Smooth muscle cell of the coronary artery (primary cell): ENCODE results near the gene WFDC11. TPM values are rescaled to one million over a fixed set of nuclear protein-coding genes. Genes with fewer than 3 reads are reported as not detected.

Experiments used
- total RNA-seq: library from RNA; depleted of rRNA; stranded (reverse); fragments of >200 nt; gene quantifications from 2 replicates; pipeline ENCODE4 v1.2.3, GENCODE V29; 2014; ENCODE audit warnings: low replicate concordance

Gene WFDC11
- not detected in 2 replicates for total RNA-seq

GRCh38 chr20:45670139-45670538 lies at the start of gene WFDC11:
Gene WFDC11 (minus strand): TSS chr20:45670239. CDS start chr20:45650600, 19,639 bp downstream.

DNA sequence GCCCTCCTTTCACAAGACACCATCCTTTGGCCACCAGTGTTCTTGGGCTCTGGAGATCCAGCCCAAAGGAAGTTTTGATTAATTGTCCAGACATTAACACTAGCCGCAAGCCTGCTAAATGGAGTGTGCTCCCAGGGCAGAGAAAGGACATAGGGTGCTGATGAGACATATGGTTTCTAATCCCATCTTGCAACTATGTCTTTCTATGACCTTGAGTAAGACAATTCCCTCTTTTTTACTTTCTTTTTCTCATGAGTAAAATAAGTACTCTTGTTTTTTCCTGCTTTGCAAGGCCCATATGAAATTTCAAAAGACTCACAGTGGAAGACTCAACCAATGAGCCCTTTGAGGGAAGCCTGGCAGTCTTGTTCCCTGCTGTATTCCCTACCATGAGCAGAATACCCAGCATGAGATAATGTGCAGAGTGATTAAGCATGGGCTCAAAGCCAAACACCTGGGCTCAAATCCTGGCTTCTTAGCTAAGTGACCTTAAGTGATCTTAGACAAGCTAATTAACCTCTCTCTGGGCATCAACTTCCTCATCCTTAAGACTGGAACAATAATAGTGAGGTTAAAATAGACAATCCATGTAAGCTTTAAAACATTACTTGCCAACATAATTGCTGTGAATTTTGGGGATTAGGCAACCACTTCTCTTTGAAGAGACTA lies 35.1 kb upstream of the WFDC11 start, which contains the start of gene WFDC10B:
Gene WFDC10B, minus strand, starts transcription at position 51 of the 669 bp plus-strand sequence. CDS start 19,027 bp downstream, outside the sequence.

GRCh38 chr20:45701873-45702272 lies 31.8 kb upstream of the WFDC11 start, which contains the start of gene WFDC13:
Gene WFDC13 (plus strand): TSS chr20:45702038. CDS start chr20:45702124, 86 bp downstream.

DNA sequence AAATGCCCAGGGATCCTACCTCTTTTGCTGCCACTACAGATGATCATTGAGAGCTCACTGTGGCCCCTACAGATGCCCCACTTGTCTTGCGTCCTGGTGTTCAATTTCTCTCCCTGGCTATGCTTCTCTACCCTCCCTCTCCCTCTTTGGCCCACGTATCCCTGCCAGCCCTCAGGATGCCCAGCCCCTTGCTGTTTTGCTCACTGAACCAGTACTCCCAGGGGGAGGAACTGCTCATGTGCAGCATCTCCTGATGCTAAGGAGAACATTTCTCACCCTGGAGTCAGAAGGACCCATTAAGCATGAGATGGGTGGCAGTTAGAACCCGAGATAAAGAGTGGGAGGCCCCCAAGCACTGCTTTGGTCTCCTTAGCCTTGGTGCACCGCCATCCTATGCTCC lies 38.9 kb downstream of the WFDC11 start, which contains the start of gene WFDC9:
Gene WFDC9, minus strand, starts transcription at position 101 of the 400 bp plus-strand sequence. CDS start 21,103 bp downstream, outside the sequence.

DNA sequence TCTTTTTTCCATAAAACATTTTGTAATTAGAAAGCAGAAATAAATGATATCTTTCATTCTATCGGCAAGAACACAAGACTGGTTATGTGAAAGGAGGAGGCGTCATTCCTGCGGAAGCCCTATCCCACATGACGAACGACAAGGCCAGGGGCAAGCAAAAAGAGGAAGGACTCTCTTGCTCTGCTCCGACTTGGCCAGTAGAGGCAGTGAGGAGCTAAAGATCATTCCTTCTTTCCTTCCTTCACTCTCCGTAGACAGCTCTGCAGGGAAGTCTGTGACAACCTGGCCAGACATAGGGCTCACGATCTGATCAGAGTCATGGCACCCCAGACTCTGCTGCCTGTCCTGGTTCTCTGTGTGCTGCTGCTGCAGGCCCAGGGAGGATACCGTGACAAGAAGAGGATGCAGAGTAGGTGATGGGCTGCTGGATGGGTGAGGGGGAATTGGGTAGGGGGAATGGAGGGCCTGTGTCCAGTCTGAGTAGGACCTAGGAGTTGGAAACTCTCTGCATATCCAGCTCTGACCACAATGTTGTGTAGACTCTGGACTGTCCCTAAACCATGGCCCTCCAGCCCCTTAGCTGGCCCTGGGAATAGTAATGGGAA lies 40.4 kb downstream of the WFDC11 start, which contains the start of gene WFDC10A:
Gene WFDC10A, plus strand, starts transcription at position 244 of the 605 bp plus-strand sequence. Its CDS starts 75 bp downstream, at position 319.

Other genes with a start within 250 kb of the WFDC11 start
- gene WFDC2, start 200.5 kb downstream of the WFDC11 start, total RNA-seq = not detected in 2 replicates
- gene SPINT3, start 154.6 kb downstream of the WFDC11 start, total RNA-seq = not detected in 2 replicates
- gene WFDC6, start 130.8 kb downstream of the WFDC11 start, total RNA-seq = not detected in 2 replicates
- gene EPPIN, start 122.8 kb downstream of the WFDC11 start, total RNA-seq = not detected in 2 replicates
- not detected in 2 replicates for gene WFDC8, start 91.0 kb downstream of the WFDC11 start, total RNA-seq
- 0.12 TPM in 1 of 2 replicates, not detected in the other for gene WFDC10A, start 40.5 kb downstream of the WFDC11 start, total RNA-seq
- not detected in 2 replicates for gene WFDC9, start 39.0 kb downstream of the WFDC11 start, total RNA-seq
- gene WFDC13, start 31.8 kb upstream of the WFDC11 start, total RNA-seq = not detected in 2 replicates
- gene WFDC10B, start 34.8 kb upstream of the WFDC11 start, total RNA-seq = not detected in 2 replicates
- not detected in 2 replicates for gene SPINT4, start 52.1 kb upstream of the WFDC11 start, total RNA-seq
- not detected in 2 replicates for gene WFDC3, start 121.6 kb upstream of the WFDC11 start, total RNA-seq
- gene DNTTIP1, start 121.7 kb upstream of the WFDC11 start, total RNA-seq = 13.3 and 16.0 TPM in 2 replicates
- gene UBE2C, start 142.4 kb upstream of the WFDC11 start, total RNA-seq = 1.6 and 7.7 TPM in 2 replicates
- 0.15 and 13.1 TPM in 2 replicates for gene TNNC2, start 157.1 kb upstream of the WFDC11 start, total RNA-seq
- 27.1 and 64.9 TPM in 2 replicates for gene SNX21, start 163.6 kb upstream of the WFDC11 start, total RNA-seq
- gene ACOT8, start 187.2 kb upstream of the WFDC11 start, total RNA-seq = 33.2 and 35.2 TPM in 2 replicates
- gene ZSWIM3, start 187.4 kb upstream of the WFDC11 start, total RNA-seq = 5.9 and 6.7 TPM in 2 replicates
- gene ZSWIM1, start 211.0 kb upstream of the WFDC11 start, total RNA-seq = 2.9 and 3.5 TPM in 2 replicates
- gene SPATA25, start 217.4 kb upstream of the WFDC11 start, total RNA-seq = 0.12 and 0.60 TPM in 2 replicates
- gene NEURL2, start 221.0 kb upstream of the WFDC11 start, total RNA-seq = 2.0 and 3.5 TPM in 2 replicates
- gene CTSA, start 221.1 kb upstream of the WFDC11 start, total RNA-seq = 58.2 and 124 TPM in 2 replicates
- 21.9 and 59.8 TPM in 2 replicates for gene PLTP, start 241.9 kb upstream of the WFDC11 start, total RNA-seq